OCI-LY1 (cell line): ENCODE results near the gene PTPN3.

Source experiments
- H2AFZ ChIP-seq: fragments of 200-600 bp; sonication (generic), shearing (Covaris generic); 2 replicates; pipeline ENCODE4 v1.6.0; 2014; ENCODE audit warnings: antibody characterized with exemption, mild to moderate bottlenecking, low read length
- H3F3A ChIP-seq: fragments of 200-600 bp; sonication (generic), shearing (Covaris generic); 2 replicates; pipeline ENCODE4 v1.6.0; 2014; ENCODE audit warnings: mild to moderate bottlenecking, antibody characterized with exemption, low read length, moderate library complexity; ENCODE audit not compliant: insufficient read depth
- H3K27ac ChIP-seq: fragments of 200-600 bp; sonication (generic); 2 replicates; pipeline ENCODE4 v1.5.1; 2014; ENCODE audit warnings: low read length, mixed run types, mild to moderate bottlenecking, low read depth; ENCODE audit not compliant: poor library complexity, severe bottlenecking
- H3K27me3 ChIP-seq: fragments of 200-600 bp; sonication (generic); 2 replicates; pipeline ENCODE4 v1.6.0; 2014; ENCODE audit warnings: antibody characterized with exemption, mild to moderate bottlenecking, low read length, moderate library complexity; ENCODE audit not compliant: insufficient read depth
- H3K36me3 ChIP-seq: fragments of 200-600 bp; sonication (generic); 2 replicates; pipeline ENCODE4 v1.6.1; 2014; ENCODE audit warnings: mild to moderate bottlenecking, antibody characterized with exemption, low read length, moderate library complexity, mixed read lengths; ENCODE audit not compliant: insufficient read depth
- H3K4me1 ChIP-seq: fragments of 200-600 bp; sonication (generic); 2 replicates; pipeline ENCODE4 v1.5.1; 2014; ENCODE audit warnings: mild to moderate bottlenecking, low read length, moderate library complexity; ENCODE audit not compliant: insufficient read depth, severe bottlenecking
- H3K4me2 ChIP-seq: fragments of 200-600 bp; sonication (generic), shearing (Covaris generic); 2 replicates; pipeline ENCODE4 v1.6.1; 2014; ENCODE audit warnings: low read length
- H3K4me3 ChIP-seq: fragments of 200-600 bp; sonication (generic); 2 replicates; pipeline ENCODE4 v1.5.1; 2014; ENCODE audit warnings: low read length, low read depth, mild to moderate bottlenecking, mixed read lengths; ENCODE audit not compliant: poor library complexity, severe bottlenecking
- H3K79me2 ChIP-seq: fragments of 200-600 bp; shearing (Covaris generic); 2 replicates; pipeline ENCODE4 v1.6.1; 2016; ENCODE audit warnings: mixed run types, low read length, mixed read lengths; ENCODE audit not compliant: insufficient read depth
- H3K9ac ChIP-seq: fragments of 200-600 bp; sonication (generic), shearing (Covaris generic); 2 replicates; pipeline ENCODE4 v1.6.1; 2014; ENCODE audit warnings: mild to moderate bottlenecking, low read length, mixed read lengths
- H3K9me2 ChIP-seq: fragments of 200-600 bp; sonication (generic), shearing (Covaris generic); 2 replicates; pipeline ENCODE4 v1.6.1; 2014; ENCODE audit warnings: low read depth, mild to moderate bottlenecking, low read length, mixed read lengths
- H3K9me3 ChIP-seq: fragments of 200-600 bp; shearing (Covaris generic); 2 replicates; pipeline ENCODE4 v1.6.1; 2014; ENCODE audit warnings: low read length, mixed read lengths
- H4K20me1 ChIP-seq: fragments of 200-600 bp; sonication (generic), shearing (Covaris generic); 2 replicates; pipeline ENCODE4 v1.6.0; 2016; ENCODE audit warnings: mild to moderate bottlenecking, low read length; ENCODE audit not compliant: insufficient read depth
- EZH2 ChIP-seq: fragments of 200-600 bp; sonication (generic), shearing (Covaris generic); IDR thresholded peaks from 2 replicates; pipeline ENCODE4 v1.8.0; 2017; ENCODE audit warnings: borderline replicate concordance, mixed run types, mild to moderate bottlenecking, antibody characterized with exemption, low read length, moderate library complexity, mixed read lengths
- TF ChIP-seq, protein P1 (sequence below): fragments of 200-600 bp; sonication (generic), shearing (Covaris generic); IDR thresholded peaks from 2 replicates; pipeline ENCODE4 v1.5.1; 2017; ENCODE audit warnings: mild to moderate bottlenecking, antibody characterized with exemption, low read length, moderate library complexity, mixed read lengths

PTPN3 gene

DNA sequence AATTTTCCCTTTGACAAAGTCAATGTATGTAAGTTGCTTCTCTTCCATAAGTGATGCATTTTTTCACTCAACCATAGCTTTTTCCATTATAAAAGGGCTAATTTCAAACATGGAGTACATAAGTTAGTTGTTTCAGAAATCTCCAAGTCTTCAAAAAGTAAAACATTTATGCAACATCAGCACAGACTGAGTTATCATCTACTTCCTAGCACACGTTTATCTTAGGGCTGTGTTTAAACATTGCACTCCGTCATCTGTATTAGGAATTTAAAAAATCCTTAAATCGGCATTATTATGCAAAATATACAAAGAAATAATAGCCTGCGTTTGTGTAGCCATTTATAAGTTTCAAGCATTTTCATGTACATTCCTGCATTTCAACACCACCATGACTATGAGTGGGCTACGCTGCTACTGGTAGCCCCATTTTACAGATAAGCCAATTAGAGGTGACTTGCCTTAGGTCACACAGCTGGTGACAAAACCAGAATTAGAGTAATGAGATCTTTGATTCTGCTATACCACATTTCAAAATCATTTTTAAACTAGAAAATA is 43.4 kb downstream of the PTPN3 start:
- Histone ChIP-seq H3K27me3 (no peaks in the 10 kb centered on the region), H3K79me2 (no peaks in the 10 kb centered on the region), H3F3A (no peaks in the 10 kb centered on the region), H2AFZ (no peak overlapping the region), H4K20me1 (no peaks in the 10 kb centered on the region), H3K9me3 (no peaks in the 10 kb centered on the region), H3K4me3 (no peak overlapping the region), H3K27ac (no peak overlapping the region), H3K4me1 (no peaks in the 10 kb centered on the region), H3K4me2 (no peak overlapping the region), H3K36me3 (no peaks in the 10 kb centered on the region), H3K9me2 (no peaks in the 10 kb centered on the region), H3K9ac (no peak overlapping the region)
- TF ChIP-seq, protein P1, sequence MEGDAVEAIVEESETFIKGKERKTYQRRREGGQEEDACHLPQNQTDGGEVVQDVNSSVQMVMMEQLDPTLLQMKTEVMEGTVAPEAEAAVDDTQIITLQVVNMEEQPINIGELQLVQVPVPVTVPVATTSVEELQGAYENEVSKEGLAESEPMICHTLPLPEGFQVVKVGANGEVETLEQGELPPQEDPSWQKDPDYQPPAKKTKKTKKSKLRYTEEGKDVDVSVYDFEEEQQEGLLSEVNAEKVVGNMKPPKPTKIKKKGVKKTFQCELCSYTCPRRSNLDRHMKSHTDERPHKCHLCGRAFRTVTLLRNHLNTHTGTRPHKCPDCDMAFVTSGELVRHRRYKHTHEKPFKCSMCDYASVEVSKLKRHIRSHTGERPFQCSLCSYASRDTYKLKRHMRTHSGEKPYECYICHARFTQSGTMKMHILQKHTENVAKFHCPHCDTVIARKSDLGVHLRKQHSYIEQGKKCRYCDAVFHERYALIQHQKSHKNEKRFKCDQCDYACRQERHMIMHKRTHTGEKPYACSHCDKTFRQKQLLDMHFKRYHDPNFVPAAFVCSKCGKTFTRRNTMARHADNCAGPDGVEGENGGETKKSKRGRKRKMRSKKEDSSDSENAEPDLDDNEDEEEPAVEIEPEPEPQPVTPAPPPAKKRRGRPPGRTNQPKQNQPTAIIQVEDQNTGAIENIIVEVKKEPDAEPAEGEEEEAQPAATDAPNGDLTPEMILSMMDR: no peak
- no peak for TF ChIP-seq EZH2

DNA sequence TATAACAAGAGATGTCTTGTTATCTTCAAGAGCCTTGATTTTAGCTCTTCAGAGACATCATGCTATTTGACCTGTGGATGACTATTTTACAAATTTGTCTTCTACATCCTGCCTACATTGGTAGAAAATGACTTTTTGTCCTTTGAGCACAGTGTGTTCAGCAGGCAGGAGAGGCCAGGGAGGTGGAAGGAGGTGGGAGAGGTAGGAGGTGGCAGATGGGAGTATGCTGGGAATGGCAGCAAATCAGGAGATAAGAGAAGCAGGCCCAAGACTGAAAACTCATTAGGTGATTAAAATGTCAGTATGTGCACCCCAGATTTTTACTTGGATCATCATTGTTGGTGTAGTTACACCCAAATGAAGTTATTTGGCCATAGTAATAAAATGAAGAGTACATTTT is 44.1 kb downstream of the PTPN3 start:
- no peaks in the 10 kb centered on the region for H3K79me2 ChIP-seq
- H2AFZ ChIP-seq: no peak overlapping the region
- H3K4me3 ChIP-seq: no peak overlapping the region
- H3K9me2 ChIP-seq: no peaks in the 10 kb centered on the region
- H3K4me2 ChIP-seq: no peak overlapping the region
- no peaks in the 10 kb centered on the region for H4K20me1 ChIP-seq
- TF ChIP-seq, protein P1: no peak
- TF ChIP-seq EZH2: no peak
- H3K27ac ChIP-seq: no peak overlapping the region
- no peaks in the 10 kb centered on the region for H3K27me3 ChIP-seq
- H3K4me1 ChIP-seq: no peaks in the 10 kb centered on the region
- H3K9ac ChIP-seq: no peak overlapping the region
- H3F3A ChIP-seq: no peaks in the 10 kb centered on the region
- H3K9me3 ChIP-seq: no peaks in the 10 kb centered on the region
- H3K36me3 ChIP-seq: no peaks in the 10 kb centered on the region

DNA sequence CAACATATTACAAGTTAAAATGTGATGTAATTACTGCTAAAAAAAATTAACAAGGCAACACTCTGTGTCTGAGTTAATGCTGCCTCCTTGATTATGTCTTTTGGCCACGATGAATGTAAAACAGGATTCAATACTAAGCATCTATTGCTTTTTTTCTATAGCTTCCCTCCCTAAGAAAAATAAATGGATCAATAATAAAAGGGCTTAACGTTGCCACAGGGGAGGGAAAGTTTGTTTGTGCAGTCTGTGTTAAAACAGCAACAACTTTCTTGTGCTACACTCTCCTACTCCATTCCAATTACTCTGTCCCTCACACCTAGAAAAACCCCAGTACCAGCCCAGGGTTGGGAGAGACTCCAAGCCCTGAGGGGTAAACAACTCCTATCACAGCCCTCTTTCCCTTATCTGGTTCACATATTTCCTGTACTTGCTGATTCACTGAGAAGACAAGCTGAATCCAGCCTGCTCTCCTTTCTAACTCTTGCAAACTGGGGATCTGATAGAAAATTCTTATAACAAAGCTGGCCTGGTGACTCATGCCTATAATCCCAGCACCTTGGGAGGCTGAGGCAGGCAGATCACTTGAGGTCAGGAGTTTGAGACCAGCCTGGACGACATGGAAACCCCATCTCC is 44.8 kb downstream of the PTPN3 start:
- H3K4me3 ChIP-seq: no peak overlapping the region
- no peak for TF ChIP-seq EZH2
- TF ChIP-seq, protein P1: no peak
- no peaks in the 10 kb centered on the region for H3K79me2 ChIP-seq
- no peaks in the 10 kb centered on the region for H3K9me2 ChIP-seq
- no peaks in the 10 kb centered on the region for H4K20me1 ChIP-seq
- H2AFZ ChIP-seq: no peak overlapping the region
- H3K4me2 ChIP-seq: no peak overlapping the region
- no peaks in the 10 kb centered on the region for H3F3A ChIP-seq
- H3K4me1 ChIP-seq: no peaks in the 10 kb centered on the region
- H3K36me3 ChIP-seq: no peaks in the 10 kb centered on the region
- H3K27me3 ChIP-seq: no peaks in the 10 kb centered on the region
- H3K27ac ChIP-seq: no peak overlapping the region
- no peaks in the 10 kb centered on the region for H3K9me3 ChIP-seq
- H3K9ac ChIP-seq: no peak overlapping the region
